BLaER1 treated with 17β-estradiol and CSF1 and Interleukin-3, amounts not matched to agents 10 nM and 100 nM (cell line): ENCODE data around the gene IGFN1.

Source experiments
- H3K27ac ChIP-seq, 11 experiments: shearing (Covaris generic); formaldehyde crosslinking; 2 replicates each; pipeline ENCODE4 v1.8.1; 2022
- H3K27me3 ChIP-seq, 11 experiments: shearing (Covaris generic); formaldehyde crosslinking; 2 replicates each; pipeline ENCODE4 v1.8.1; 2022
- H3K36me3 ChIP-seq, 11 experiments: shearing (Covaris generic); formaldehyde crosslinking; 2 replicates each; pipeline ENCODE4 v1.8.1; 2022
- H3K4me1 ChIP-seq, 10 experiments: shearing (Covaris generic); formaldehyde crosslinking; 2 replicates each; pipeline ENCODE4 v1.8.1; 2022
- H3K4me2 ChIP-seq, 11 experiments: shearing (Covaris generic); formaldehyde crosslinking; 2 replicates each; pipeline ENCODE4 v1.8.1; 2022
- H3K4me3 ChIP-seq, 10 experiments: shearing (Covaris generic); formaldehyde crosslinking; 2 replicates each; pipeline ENCODE4 v1.8.1; 2022
- H3K9ac ChIP-seq, 11 experiments: shearing (Covaris generic); formaldehyde crosslinking; 2 replicates each; pipeline ENCODE4 v1.8.1; 2022
- H3K9me3 ChIP-seq, 11 experiments: shearing (Covaris generic); formaldehyde crosslinking; replicated peaks in 1 of 11; 2 replicates each; pipeline ENCODE4 v1.8.1; 2022
- H4K20me1 ChIP-seq, 11 experiments: shearing (Covaris generic); formaldehyde crosslinking; 2 replicates each; pipeline ENCODE4 v1.8.1; 2022
- Cebpa-rat ChIP-seq, 11 experiments: shearing (Covaris generic); IDR thresholded peaks; 2 replicates each; pipeline ENCODE4 v1.8.1; 2022

IGFN1 gene

GRCh38 chr1:201258763-201259230 is 68.2 kb downstream of the IGFN1 start:
- H3K9me3 ChIP-seq = no peaks in the 10 kb centered on the region
- H3K36me3 ChIP-seq = no peaks in the 10 kb centered on the region
- no peak overlapping the region for H3K4me3 ChIP-seq
- no peak for TF ChIP-seq Cebpa-rat (IDR thresholded peaks at IDR 0.05)
- H4K20me1 ChIP-seq = no peaks in the 10 kb centered on the region
- no peak overlapping the region for H3K9ac ChIP-seq
- peaks cover 0 to 16% (median 7%) of the 10 kb centered on the region in 10 experiments; a peak in 9 of 20 replicates for H3K4me1 ChIP-seq
- no peak overlapping the region for H3K4me2 ChIP-seq
- peaks cover 0 to 13% (median 7%) of the 10 kb centered on the region in 11 experiments; a peak in 11 of 22 replicates for H3K27me3 ChIP-seq
- no peak overlapping the region for H3K27ac ChIP-seq

- TF ChIP-seq Cebpa-rat (IDR thresholded peaks at IDR 0.05) = no peak
Measured at GRCh38 chr1:201259476-201260235, 69.0 kb downstream of the IGFN1 start.

GRCh38 chr1:201260236-201260590 is 69.6 kb downstream of the IGFN1 start:
- Histone ChIP-seq H3K36me3 (no peaks in the 10 kb centered on the region), H3K4me2 (peak overlapping the region in 2 of 11 experiments; percentile 12 to 20; a peak in 2 of 22 replicates), H3K27me3 (peaks cover 0 to 13% (median 7%) of the 10 kb centered on the region in 11 experiments; a peak in 11 of 22 replicates), H3K9me3 (no peaks in the 10 kb centered on the region), H3K4me1 (peaks cover 0 to 8% (median 1%) of the 10 kb centered on the region in 10 experiments; a peak in 7 of 20 replicates), H3K27ac (no peak overlapping the region), H3K4me3 (no peak overlapping the region), H3K9ac (no peak overlapping the region), H4K20me1 (no peaks in the 10 kb centered on the region)
- no peak for TF ChIP-seq Cebpa-rat (IDR thresholded peaks at IDR 0.05)

More at GRCh38 chr1:201259476-201260235, 69.0 kb downstream of the IGFN1 start:
- Histone ChIP-seq H3K27ac (no peak overlapping the region), H3K4me1 (peaks cover 0 to 13% (median 7%) of the 10 kb centered on the region in 10 experiments; a peak in 9 of 20 replicates), H3K36me3 (no peaks in the 10 kb centered on the region), H3K9ac (no peak overlapping the region), H3K4me2 (peak overlapping the region in 7 of 11 experiments; percentile 8 to 33 (median 18); a peak in 5 of 22 replicates), H4K20me1 (no peaks in the 10 kb centered on the region), H3K9me3 (no peaks in the 10 kb centered on the region), H3K4me3 (no peak overlapping the region), H3K27me3 (peaks cover 0 to 13% (median 7%) of the 10 kb centered on the region in 11 experiments; a peak in 11 of 22 replicates)

GRCh38 chr1:201260648-201261311 is 70.2 kb downstream of the IGFN1 start:
- Histone ChIP-seq H3K4me1 (peaks cover 0 to 9% (median 3%) of the 10 kb centered on the region in 10 experiments; a peak in 5 of 20 replicates), H3K4me2 (no peak overlapping the region), H3K9ac (no peak overlapping the region), H4K20me1 (no peaks in the 10 kb centered on the region), H3K27me3 (peaks cover 0 to 13% (median 7%) of the 10 kb centered on the region in 11 experiments; a peak in 11 of 22 replicates), H3K4me3 (no peak overlapping the region), H3K27ac (no peak overlapping the region), H3K36me3 (no peaks in the 10 kb centered on the region), H3K9me3 (no peaks in the 10 kb centered on the region)
- TF ChIP-seq Cebpa-rat (IDR thresholded peaks at IDR 0.05) = no peak

- TF ChIP-seq Cebpa-rat (IDR thresholded peaks at IDR 0.05) = no peak
- H4K20me1 ChIP-seq = no peaks in the 10 kb centered on the region
- H3K27me3 ChIP-seq = peaks cover 0 to 13% (median 7%) of the 10 kb centered on the region in 11 experiments; a peak in 11 of 22 replicates
- H3K27ac ChIP-seq = no peak overlapping the region
- no peaks in the 10 kb centered on the region for H3K9me3 ChIP-seq
- no peak overlapping the region for H3K9ac ChIP-seq
- H3K4me2 ChIP-seq = no peak overlapping the region
- no peak overlapping the region for H3K4me3 ChIP-seq
- H3K36me3 ChIP-seq = no peaks in the 10 kb centered on the region
- H3K4me1 ChIP-seq = peaks cover 6 to 16% (median 11%) of the 10 kb centered on the region in 10 experiments; a peak in 19 of 20 replicates
Measured at GRCh38 chr1:201261771-201262547, 71.3 kb downstream of the IGFN1 start.

GRCh38 chr1:201262963-201263608 is 72.5 kb downstream of the IGFN1 start:
- TF ChIP-seq Cebpa-rat (IDR thresholded peaks at IDR 0.05) = no peak
- H3K4me2 ChIP-seq = no peak overlapping the region
- no peaks in the 10 kb centered on the region for H4K20me1 ChIP-seq
- no peaks in the 10 kb centered on the region for H3K9me3 ChIP-seq
- H3K9ac ChIP-seq = no peak overlapping the region
- no peak overlapping the region for H3K27ac ChIP-seq
- H3K36me3 ChIP-seq = no peaks in the 10 kb centered on the region
- H3K27me3 ChIP-seq = peaks cover 0 to 13% (median 7%) of the 10 kb centered on the region in 11 experiments; a peak in 11 of 22 replicates
- peaks cover 10 to 23% (median 14%) of the 10 kb centered on the region in 10 experiments; a peak in 19 of 20 replicates for H3K4me1 ChIP-seq
- no peak overlapping the region for H3K4me3 ChIP-seq

GRCh38 chr1:201264072-201264471 is 73.4 kb downstream of the IGFN1 start:
- H3K27me3 ChIP-seq = peaks cover 0 to 11% (median 7%) of the 10 kb centered on the region in 11 experiments; a peak in 11 of 22 replicates
- no peak overlapping the region for H3K27ac ChIP-seq
- H4K20me1 ChIP-seq = no peaks in the 10 kb centered on the region
- H3K4me2 ChIP-seq = no peak overlapping the region
- no peaks in the 10 kb centered on the region for H3K9me3 ChIP-seq
- no peak overlapping the region for H3K4me3 ChIP-seq
- peaks cover 10 to 23% (median 14%) of the 10 kb centered on the region in 10 experiments; a peak in 19 of 20 replicates for H3K4me1 ChIP-seq
- no peak overlapping the region for H3K9ac ChIP-seq
- no peaks in the 10 kb centered on the region for H3K36me3 ChIP-seq
- TF ChIP-seq Cebpa-rat (IDR thresholded peaks at IDR 0.05) = no peak

- Histone ChIP-seq H3K4me2 (no peak overlapping the region), H3K4me3 (no peak overlapping the region), H4K20me1 (no peaks in the 10 kb centered on the region), H3K36me3 (no peaks in the 10 kb centered on the region), H3K27ac (no peak overlapping the region), H3K27me3 (peaks cover 0 to 6% (median 5%) of the 10 kb centered on the region in 11 experiments; a peak in 11 of 22 replicates), H3K9me3 (no peaks in the 10 kb centered on the region), H3K9ac (no peak overlapping the region), H3K4me1 (peaks cover 10 to 23% (median 13%) of the 10 kb centered on the region in 10 experiments; a peak in 19 of 20 replicates)
- no peak for TF ChIP-seq Cebpa-rat (IDR thresholded peaks at IDR 0.05)
Measured at GRCh38 chr1:201264554-201264953, 73.9 kb downstream of the IGFN1 start.
